Ishikawa (cell line): ENCODE measurements around the gene GTF2H2C.

ENCODE experiments used
- EP300 ChIP-seq: IDR thresholded peaks from 2 replicates; pipeline ENCODE4 v1.6.1; 2012; ENCODE audit warnings: borderline replicate concordance
- TF ChIP-seq, protein P1 (sequence below): IDR thresholded peaks from 2 replicates; pipeline ENCODE4 v1.6.1; 2012; ENCODE audit warnings: low read depth, mild to moderate bottlenecking

DNA sequence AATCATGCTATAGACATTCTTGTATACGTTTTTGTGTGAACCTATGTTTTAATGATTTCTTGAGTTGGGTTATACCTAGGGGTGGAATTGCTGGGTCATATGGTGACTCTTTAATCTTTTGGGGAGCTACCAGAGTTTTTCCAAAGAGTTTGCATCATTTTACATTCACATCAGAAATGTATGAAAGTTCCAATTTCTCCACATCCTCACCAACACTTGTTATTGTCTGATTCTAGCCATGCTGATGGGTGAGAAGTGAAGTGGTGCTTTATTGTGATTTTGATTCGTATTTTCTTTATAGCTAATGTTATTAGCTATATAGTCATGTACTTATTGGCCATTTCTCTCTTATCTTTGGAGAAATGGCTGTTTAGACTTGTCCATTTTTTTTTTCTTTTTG lies 49.3 kb upstream of the GTF2H2C start:
- no peak for TF ChIP-seq EP300
- TF ChIP-seq, protein P1, sequence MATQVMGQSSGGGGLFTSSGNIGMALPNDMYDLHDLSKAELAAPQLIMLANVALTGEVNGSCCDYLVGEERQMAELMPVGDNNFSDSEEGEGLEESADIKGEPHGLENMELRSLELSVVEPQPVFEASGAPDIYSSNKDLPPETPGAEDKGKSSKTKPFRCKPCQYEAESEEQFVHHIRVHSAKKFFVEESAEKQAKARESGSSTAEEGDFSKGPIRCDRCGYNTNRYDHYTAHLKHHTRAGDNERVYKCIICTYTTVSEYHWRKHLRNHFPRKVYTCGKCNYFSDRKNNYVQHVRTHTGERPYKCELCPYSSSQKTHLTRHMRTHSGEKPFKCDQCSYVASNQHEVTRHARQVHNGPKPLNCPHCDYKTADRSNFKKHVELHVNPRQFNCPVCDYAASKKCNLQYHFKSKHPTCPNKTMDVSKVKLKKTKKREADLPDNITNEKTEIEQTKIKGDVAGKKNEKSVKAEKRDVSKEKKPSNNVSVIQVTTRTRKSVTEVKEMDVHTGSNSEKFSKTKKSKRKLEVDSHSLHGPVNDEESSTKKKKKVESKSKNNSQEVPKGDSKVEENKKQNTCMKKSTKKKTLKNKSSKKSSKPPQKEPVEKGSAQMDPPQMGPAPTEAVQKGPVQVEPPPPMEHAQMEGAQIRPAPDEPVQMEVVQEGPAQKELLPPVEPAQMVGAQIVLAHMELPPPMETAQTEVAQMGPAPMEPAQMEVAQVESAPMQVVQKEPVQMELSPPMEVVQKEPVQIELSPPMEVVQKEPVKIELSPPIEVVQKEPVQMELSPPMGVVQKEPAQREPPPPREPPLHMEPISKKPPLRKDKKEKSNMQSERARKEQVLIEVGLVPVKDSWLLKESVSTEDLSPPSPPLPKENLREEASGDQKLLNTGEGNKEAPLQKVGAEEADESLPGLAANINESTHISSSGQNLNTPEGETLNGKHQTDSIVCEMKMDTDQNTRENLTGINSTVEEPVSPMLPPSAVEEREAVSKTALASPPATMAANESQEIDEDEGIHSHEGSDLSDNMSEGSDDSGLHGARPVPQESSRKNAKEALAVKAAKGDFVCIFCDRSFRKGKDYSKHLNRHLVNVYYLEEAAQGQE = no peak
